Hepatocyte (in vitro differentiated cells): Measurements from ENCODE around the gene ARHGAP15. TPM values are rescaled to one million over a fixed set of nuclear protein-coding genes. Genes with fewer than 3 reads are reported as not detected.

ENCODE experiments used
- DNase-seq: peaks from one replicate; pipeline ENCODE4 v3.0.0-alpha.2; 2016; ENCODE audit warnings: low spot score
- H2AFZ ChIP-seq: fragments of 200-600 bp; sonication (generic); 2 replicates; pipeline ENCODE4 v1.6.0; 2016; ENCODE audit warnings: antibody characterized with exemption, mild to moderate bottlenecking
- H3K27ac ChIP-seq: fragments of 200-600 bp; sonication (generic); 2 replicates; pipeline ENCODE4 v1.5.1; 2016; ENCODE audit warnings: mild to moderate bottlenecking
- H3K27me3 ChIP-seq: fragments of 200-600 bp; sonication (generic); 2 replicates; pipeline ENCODE4 v1.6.1; 2016
- H3K36me3 ChIP-seq: fragments of 200-600 bp; sonication (generic); replicated peaks from 2 replicates; pipeline ENCODE4 v1.5.1; 2016; ENCODE audit warnings: low read depth; ENCODE audit not compliant: insufficient read depth
- H3K4me1 ChIP-seq: fragments of 200-600 bp; sonication (generic); 2 replicates; pipeline ENCODE4 v1.5.1; 2016; ENCODE audit warnings: mild to moderate bottlenecking, moderate library complexity; ENCODE audit not compliant: insufficient read depth
- H3K4me2 ChIP-seq: fragments of 200-600 bp; sonication (generic); 2 replicates; pipeline ENCODE4 v1.6.0; 2016
- H3K4me3 ChIP-seq: fragments of 200-600 bp; sonication (generic); 2 replicates; pipeline ENCODE4 v1.5.1; 2016; ENCODE audit warnings: mild to moderate bottlenecking
- H3K79me2 ChIP-seq: fragments of 200-600 bp; sonication (generic); 2 replicates; pipeline ENCODE4 v1.6.0; 2017; ENCODE audit warnings: mild to moderate bottlenecking
- H3K9me2 ChIP-seq: fragments of 200-600 bp; sonication (generic); replicated peaks from 2 replicates; pipeline ENCODE4 v1.6.0; 2017; ENCODE audit warnings: mild to moderate bottlenecking; ENCODE audit not compliant: insufficient read depth
- H3K9me3 ChIP-seq: fragments of 200-600 bp; sonication (generic); 2 replicates; pipeline ENCODE4 v1.5.1; 2016; ENCODE audit warnings: low read depth, mild to moderate bottlenecking
- H4K20me1 ChIP-seq: fragments of 200-600 bp; sonication (generic); 2 replicates; pipeline ENCODE4 v1.6.0; 2016; ENCODE audit warnings: mild to moderate bottlenecking; ENCODE audit not compliant: insufficient read depth, poor library complexity, severe bottlenecking
- CTCF ChIP-seq: fragments of 200-600 bp; sonication (generic); IDR thresholded peaks from 2 replicates; pipeline ENCODE4 v1.5.1; 2016; ENCODE audit warnings: antibody characterized with exemption, mild to moderate bottlenecking; ENCODE audit not compliant: poor library complexity
- EZH2 ChIP-seq: fragments of 200-600 bp; sonication (generic); IDR thresholded peaks from 2 replicates; pipeline ENCODE4 v1.6.1; 2016; ENCODE audit warnings: antibody characterized with exemption, mild to moderate bottlenecking, borderline replicate concordance
- EZH2phosphoT487 ChIP-seq: fragments of 200-600 bp; sonication (generic); IDR thresholded peaks from one replicate; pipeline ENCODE4 v1.6.1; 2018; ENCODE audit warnings: antibody characterized with exemption, mild to moderate bottlenecking, low read depth, moderate library complexity; ENCODE audit not compliant: unreplicated experiment, severe bottlenecking
- WGBS: methylation state at CpG from one replicate; pipeline ENCODE4 v1.1.6; 2016; ENCODE audit warnings: low lambda C conversion rate; ENCODE audit errors: missing lambda C conversion rate; 5-methylcytosine and 5-hydroxymethylcytosine counted together
- polyA plus RNA-seq: library from polyadenylated mRNA; unstranded; fragments of >200 nt; fragmentation: Nextera tagmentation; extraction: Ambion mirVana; gene quantifications from 2 replicates; pipeline ENCODE4 v1.2.1, GENCODE V29; 2016
- total RNA-seq: library from RNA; depleted of rRNA; stranded (reverse); fragments of >200 nt; gene quantifications from 2 replicates; pipeline ENCODE4 v1.2.3, GENCODE V29; 2014

Gene ARHGAP15
- total and polyA plus RNA-seq, 2 experiments from 2014 or later: 0.17 TPM; not detected in 1

GRCh38 chr2:143616452-143616851, 487.2 kb downstream of the ARHGAP15 start:
- Histone ChIP-seq H3K27ac (no peak overlapping the region), H3K9me2 (no peaks in the 10 kb centered on the region)

GRCh38 chr2:143617803-143618415, 488.7 kb downstream of the ARHGAP15 start:
- no peak for DNase-seq
- no peak overlapping the region for H3K4me3 ChIP-seq
- no peak overlapping the region for H3K27ac ChIP-seq
- H3K9me2 ChIP-seq: no peaks in the 10 kb centered on the region
- H3K4me2 ChIP-seq: no peak overlapping the region
- no peaks in the 10 kb centered on the region for H3K4me1 ChIP-seq
- H3K27me3 ChIP-seq: no peaks in the 10 kb centered on the region
- no peaks in the 10 kb centered on the region for H3K79me2 ChIP-seq
- 79% methylated on average over 2 of the region's 2 CpGs for WGBS
- H3K9me3 ChIP-seq: no peaks in the 10 kb centered on the region
- H4K20me1 ChIP-seq: no peaks in the 10 kb centered on the region
- no peak overlapping the region for H2AFZ ChIP-seq
- no peaks in the 10 kb centered on the region for H3K36me3 ChIP-seq
- TF ChIP-seq EZH2 (no peak), CTCF (no peak), EZH2phosphoT487 (no peak)

More at GRCh38 chr2:143616452-143616851, 487.2 kb downstream of the ARHGAP15 start:
- H4K20me1 ChIP-seq: no peaks in the 10 kb centered on the region
- H3K79me2 ChIP-seq: no peaks in the 10 kb centered on the region
- H3K27me3 ChIP-seq: no peaks in the 10 kb centered on the region
- no peaks in the 10 kb centered on the region for H3K9me3 ChIP-seq
- no peak overlapping the region for H3K4me2 ChIP-seq
- DNase-seq: no peak
- no peaks in the 10 kb centered on the region for H3K4me1 ChIP-seq
- TF ChIP-seq EZH2 (no peak), CTCF (no peak), EZH2phosphoT487 (no peak)
- WGBS: 88% methylated on average over 6 of the region's 6 CpGs
- H2AFZ ChIP-seq: no peak overlapping the region
- no peak overlapping the region for H3K4me3 ChIP-seq
- no peaks in the 10 kb centered on the region for H3K36me3 ChIP-seq

- WGBS: 94% methylated on average over 2 of the region's 2 CpGs
- no peak overlapping the region for H3K27ac ChIP-seq
These were observed 492.9 kb downstream of the ARHGAP15 start for GRCh38 chr2:143622106-143622505.

More at GRCh38 chr2:143622106-143622505, 492.9 kb downstream of the ARHGAP15 start:
- H3K4me2 ChIP-seq: no peak overlapping the region
- H3K27me3 ChIP-seq: no peaks in the 10 kb centered on the region
- H2AFZ ChIP-seq: no peak overlapping the region
- no peak overlapping the region for H3K4me3 ChIP-seq
- no peaks in the 10 kb centered on the region for H3K36me3 ChIP-seq
- DNase-seq: no peak
- H3K9me3 ChIP-seq: no peaks in the 10 kb centered on the region
- H3K79me2 ChIP-seq: no peaks in the 10 kb centered on the region
- no peaks in the 10 kb centered on the region for H4K20me1 ChIP-seq
- no peaks in the 10 kb centered on the region for H3K4me1 ChIP-seq
- H3K9me2 ChIP-seq: no peaks in the 10 kb centered on the region
- TF ChIP-seq EZH2 (no peak), EZH2phosphoT487 (no peak), CTCF (no peak)
